K562 (cell line): ENCODE results near the gene RAB31. TPM values are rescaled to one million over a fixed set of nuclear protein-coding genes. Genes with fewer than 3 reads are reported as not detected.

Experiments
- ATAC-seq: fragments of 200-7000 bp; cut with Tn5 transposase; 3 replicates; pipeline ENCODE4 v1.9.1; 2020; ENCODE audit warnings: moderate library complexity
- BruUV-seq: library from RNA; stranded (reverse); fragments of 400-500 nt; replicated peaks from 2 replicates; lab custom pipeline; 2021; lab: Mats Ljungman, UMichigan
- CTCF ChIA-PET: fragments of 300-600 bp; formaldehyde crosslinking; extraction: SDS; loops from one replicate; lab custom pipeline; 2021; ENCODE audit warnings: low intra/inter-chr PET ratio; lab: Yijun Ruan, JAX
- POLR2A ChIA-PET: fragments of 300-600, 350-650 bp; sonication (Branson Sonifier 250); formaldehyde crosslinking; extraction: SDS; loops from one replicate; lab custom pipeline; 2021; ENCODE audit warnings: antibody characterized with exemption, inconsistent platforms; lab: Yijun Ruan, JAX
- DNase-seq, 4 experiments: peaks; one replicate each; pipeline versions ENCODE4 v3.0.0 to v3.0.0-alpha.2; 2011 to 2018; ENCODE audit warnings: low spot score in 3 of 4, mixed read lengths in 3 of 4; ENCODE audit errors: extremely low read depth in 1 of 4
- FAIRE-seq: peaks from 2 replicates; lab custom pipeline; 2011; peaks lifted over from hg19 to GRCh38; lab: Jason Lieb, UNC
- H2AFZ ChIP-seq: 2 replicates; pipeline ENCODE4 v1.6.0; 2011; ENCODE audit warnings: low read depth, low read length, control low read depth, inconsistent platforms
- H3K27ac ChIP-seq: fragments of 200-600 bp; 3 replicates; pipeline ENCODE4 v1.8.0; 2011; ENCODE audit warnings: low read depth, mild to moderate bottlenecking, control low read depth, inconsistent platforms, low read length, moderate library complexity, mixed read lengths; ENCODE audit errors: extremely low read depth
- H3K27me3 ChIP-seq, 2 experiments: fragments of 300-600 bp in 1 of 2; 2 replicates in 1 of 2; 3 replicates in 1 of 2; pipeline versions ENCODE4 v1.6.0 to v1.8.0; 2011; ENCODE audit warnings: inconsistent platforms in 2 of 2, low read length in 2 of 2, mild to moderate bottlenecking in 1 of 2, mixed read lengths in 1 of 2, moderate library complexity in 1 of 2; ENCODE audit not compliant: control insufficient read depth in 2 of 2, insufficient read depth in 2 of 2
- H3K36me3 ChIP-seq: fragments of 300-600 bp; 3 replicates; pipeline ENCODE4 v1.8.0; 2011; ENCODE audit warnings: mild to moderate bottlenecking, low read length, inconsistent platforms; ENCODE audit not compliant: control insufficient read depth, insufficient read depth
- H3K4me1 ChIP-seq, 2 experiments: fragments of 200-600 bp in 1 of 2; replicated peaks in 1 of 2; 2 replicates in 1 of 2; 3 replicates in 1 of 2; pipeline versions ENCODE4 v1.5.1 to v1.8.0; 2011; ENCODE audit warnings: inconsistent platforms in 2 of 2, low read length in 2 of 2, mild to moderate bottlenecking in 1 of 2, mixed read lengths in 1 of 2, moderate library complexity in 1 of 2; ENCODE audit not compliant: control insufficient read depth in 2 of 2, insufficient read depth in 2 of 2
- H3K4me2 ChIP-seq: 2 replicates; pipeline ENCODE4 v1.6.1; 2011; ENCODE audit warnings: low read length, control low read depth, inconsistent platforms, mixed read lengths; ENCODE audit not compliant: insufficient read depth
- H3K4me3 ChIP-seq: fragments of 200-600 bp; sonication (generic), shearing (Covaris generic); 2 replicates; pipeline ENCODE4 v1.5.1; 2016; ENCODE audit warnings: control low read depth, inconsistent platforms
- H3K79me2 ChIP-seq: fragments of 200-600 bp; 3 replicates; pipeline ENCODE4 v1.8.0; 2011; ENCODE audit warnings: low read length, inconsistent platforms; ENCODE audit not compliant: control insufficient read depth, insufficient read depth
- H3K9ac ChIP-seq, 2 experiments: 2 replicates each; pipeline versions ENCODE4 v1.6.0 to v1.6.1; 2011; ENCODE audit warnings: low read depth in 2 of 2, low read length in 2 of 2, control low read depth in 1 of 2, inconsistent platforms in 1 of 2, mild to moderate bottlenecking in 1 of 2, mixed read lengths in 1 of 2; ENCODE audit not compliant: insufficient read depth in 1 of 2
- H3K9me1 ChIP-seq: one replicate; pipeline ENCODE4 v1.6.0; 2011; ENCODE audit warnings: inconsistent platforms, mild to moderate bottlenecking, low read length, moderate library complexity; ENCODE audit not compliant: control insufficient read depth, insufficient read depth
- H3K9me3 ChIP-seq: replicated peaks from 2 replicates; pipeline ENCODE4 v1.5.1; 2011; ENCODE audit warnings: low read depth, low read length, inconsistent platforms; ENCODE audit not compliant: control insufficient read depth, insufficient read depth
- H4K20me1 ChIP-seq: replicated peaks from 2 replicates; pipeline ENCODE4 v1.6.1; 2011; ENCODE audit warnings: low read length, inconsistent platforms, mixed read lengths; ENCODE audit not compliant: control insufficient read depth, insufficient read depth
- ADNP ChIP-seq: fragments of 200-800 bp; sonication (Bioruptor generic); IDR thresholded peaks from 2 replicates; pipeline ENCODE4 v1.6.1; 2016; ENCODE audit warnings: missing genetic modification characterization, missing compliant biosample characterization
- ARID3A ChIP-seq: IDR thresholded peaks from 2 replicates; pipeline ENCODE4 v1.6.1; 2012; ENCODE audit warnings: low read depth, low read length, improper control_type of control experiment, borderline replicate concordance
- BRCA1 ChIP-seq, 2 experiments: fragments of 450-650 bp in 1 of 2; sonication (generic) in 1 of 2; formaldehyde crosslinking in 1 of 2; IDR thresholded peaks; 2 replicates each; pipeline versions ENCODE4 v1.5.0 to v1.6.1; 2017 to 2020; ENCODE audit warnings: mild to moderate bottlenecking in 1 of 2, missing genetic modification reagents in 1 of 2
- BRD9 ChIP-seq: fragments of 450-650 bp; IDR thresholded peaks from 2 replicates; pipeline ENCODE4 v1.6.1; 2018; ENCODE audit warnings: low read depth; ENCODE audit not compliant: partially characterized antibody
- CC2D1A ChIP-seq: fragments of 450-650 bp; IDR thresholded peaks from 2 replicates; pipeline ENCODE4 v1.6.1; 2017; ENCODE audit warnings: mild to moderate bottlenecking
- DIDO1 ChIP-seq: fragments of 450-650 bp; IDR thresholded peaks from 2 replicates; pipeline ENCODE4 v1.6.1; 2016; ENCODE audit warnings: low read depth, missing biosample characterization, missing genetic modification characterization
- DNMT1 ChIP-seq: fragments of 450-650 bp; IDR thresholded peaks from 2 replicates; pipeline ENCODE4 v1.6.1; 2016; ENCODE audit warnings: antibody characterized with exemption, mild to moderate bottlenecking
- FOXJ3 ChIP-seq: sonication (generic); formaldehyde crosslinking; IDR thresholded peaks from 2 replicates; pipeline ENCODE4 v1.4.0; 2020; ENCODE audit warnings: mild to moderate bottlenecking, missing genetic modification reagents
- MITF ChIP-seq: IDR thresholded peaks from 2 replicates; pipeline ENCODE4 v1.6.1; 2014; ENCODE audit warnings: antibody characterized with exemption
- NCOA1 ChIP-seq: fragments of 450-650 bp; IDR thresholded peaks from 2 replicates; pipeline ENCODE4 v1.6.1; 2016; ENCODE audit warnings: low read depth
- NFIC ChIP-seq: fragments of 450-650 bp; IDR thresholded peaks from 2 replicates; pipeline ENCODE4 v1.6.1; 2017; ENCODE audit warnings: mild to moderate bottlenecking, inconsistent platforms
- RBM22 ChIP-seq: fragments of 200-400 bp; formaldehyde crosslinking; IDR thresholded peaks from 2 replicates; pipeline ENCODE4 v1.6.1; 2018; ENCODE audit warnings: low read length, low read depth; ENCODE audit not compliant: poor library complexity, severe bottlenecking
- SMAD2 ChIP-seq: fragments of 150-350 bp; IDR thresholded peaks from 2 replicates; pipeline ENCODE4 v1.6.1; 2014; ENCODE audit warnings: low read depth, mild to moderate bottlenecking, low read length
- TAF1 ChIP-seq: IDR thresholded peaks from 2 replicates; pipeline ENCODE4 v1.6.1; 2011; ENCODE audit warnings: mild to moderate bottlenecking, low read length, moderate library complexity; ENCODE audit not compliant: insufficient read depth, control insufficient read depth, severe bottlenecking; ENCODE audit errors: extremely low read depth
- TFE3 ChIP-seq: fragments of 450-650 bp; formaldehyde crosslinking; IDR thresholded peaks from 2 replicates; pipeline ENCODE4 v1.4.0; 2020; ENCODE audit warnings: mild to moderate bottlenecking, mixed read lengths
- ZNF124 ChIP-seq: sonication (generic); formaldehyde crosslinking; IDR thresholded peaks from 2 replicates; pipeline ENCODE4 v1.8.1; 2022; ENCODE audit warnings: missing genetic modification reagents
- ZNF184 ChIP-seq: sonication (generic); formaldehyde crosslinking; IDR thresholded peaks from 2 replicates; pipeline ENCODE4 v1.5.0; 2020; ENCODE audit warnings: missing genetic modification reagents
- ZNF316 ChIP-seq: fragments of 450-650 bp; IDR thresholded peaks from 2 replicates; pipeline ENCODE4 v1.6.1; 2016
- WGBS: fragments of 100-300 bp; shearing (Covaris generic); methylation state at CpG from one replicate; pipeline ENCODE4 v1.1.6; 2016; ENCODE audit warnings: low coverage, mixed read lengths; ENCODE audit not compliant: insufficient coverage; ENCODE audit errors: missing lambda C conversion rate; 5-methylcytosine and 5-hydroxymethylcytosine counted together
- in situ Hi-C: fragments of 300-500 bp; cut with MboI; formaldehyde crosslinking; loops from 4 replicates; pipeline ENCODE4 v1.15.0; 2018; ENCODE audit warnings: inconsistent platforms, mixed read lengths
- intact Hi-C: fragments of 100-400 bp; cut with micrococcal nuclease; formaldehyde crosslinking; loops from 2 replicates; pipeline ENCODE4 v1.14.2; 2022
- polyA plus RNA-seq, 8 experiments: library from polyadenylated mRNA; depleted of rRNA in 4 of 8; stranded (reverse) in 5 of 8; unstranded in 3 of 8; fragments of >200 nt; fragmentation: Nextera tagmentation in 2 of 8; fragmentation: Illumina TruSeq in 1 of 8; extraction: Ambion mirVana in 2 of 8; extraction: Trizol in 1 of 8; gene quantifications; 2 replicates each; pipeline versions ENCODE4 v1.2.1 to v1.2.3, GENCODE V29; 2011 to 2014; ENCODE audit warnings: inconsistent platforms in 1 of 8, missing spikeins in 1 of 8
- total RNA-seq, 7 experiments: library from RNA; depleted of rRNA in 6 of 7; stranded (reverse); fragments of >200 nt in 6 of 7; fragmentation: Illumina TruSeq in 2 of 7; extraction: Trizol in 2 of 7; gene quantifications; 2 replicates each; pipeline versions ENCODE4 v1.2.1 to v1.2.3, GENCODE V29; 2011 to 2021; ENCODE audit warnings: low replicate concordance in 1 of 7

RAB31 gene
- total and polyA plus RNA-seq, 9 of the 15 experiments (the other 6 are each of a cell fraction or from before 2014, with no cell fraction given): 20.7 to 70.4 (median 41.3) TPM

- peak; percentile 67 for FAIRE-seq
- WGBS: 93% methylated on average over 4 of the region's 4 CpGs
- no TSS peak for BruUV-seq
- CTCF ChIA-PET: no interaction called here
- H2AFZ ChIP-seq: no peak overlapping the region
- H3K9me1 ChIP-seq: no peaks in the 10 kb centered on the region
- H4K20me1 ChIP-seq: no peaks in the 10 kb centered on the region
- H3K4me2 ChIP-seq: no peak overlapping the region
- H3K4me1 ChIP-seq: peaks cover 0 to 6% of the 10 kb centered on the region in 2 experiments; a peak in 3 of 5 replicates
- no peak overlapping the region for H3K4me3 ChIP-seq
- intact Hi-C loops: no loop called here
- in situ Hi-C loops: no loop called here
- TF ChIP-seq ADNP (tag) (no peak), NCOA1 (no peak), ZNF124 (CRISPR knock-in tag) (no peak), ARID3A (no peak), TFE3 (CRISPR knock-in tag) (no peak), FOXJ3 (no peak), SMAD2 (no peak), RBM22 (no peak), TAF1 (no peak), DNMT1 (no peak), ZNF316 (no peak), DIDO1 (no peak), ZNF184 (no peak), NFIC (no peak), BRD9 (no peak), MITF (no peak), CC2D1A (no peak), BRCA1 (IDR thresholded peaks at IDR 0.05) (no peak), BRCA1 (CRISPR knock-in tag; IDR thresholded peaks at IDR 0.05) (no peak)
- H3K36me3 ChIP-seq: peaks cover 23% of the 10 kb centered on the region; the same call in 2 of the 3 replicates
- no peaks in the 10 kb centered on the region for H3K9me3 ChIP-seq
- POLR2A ChIA-PET: interaction anchor here (0.9 to 2.2 kb wide), 4 partner anchors 8 to 23 kb away, joined by 3 to 9 read pairs (median 4); partner anchors contain the start of gene RAB31
- H3K27me3 ChIP-seq: no peaks in the 10 kb centered on the region
- no peak for ATAC-seq
- H3K79me2 ChIP-seq: peaks cover 15% of the 10 kb centered on the region; the same call in 2 of the 3 replicates
- no peak overlapping the region for H3K27ac ChIP-seq
- no peak for DNase-seq
- no peak overlapping the region for H3K9ac ChIP-seq
Measured at GRCh38 chr18:9730786-9731185, 22.7 kb downstream of the RAB31 start.
